ENCODE results near the gene SYNDIG1.

Gene SYNDIG1

DNA sequence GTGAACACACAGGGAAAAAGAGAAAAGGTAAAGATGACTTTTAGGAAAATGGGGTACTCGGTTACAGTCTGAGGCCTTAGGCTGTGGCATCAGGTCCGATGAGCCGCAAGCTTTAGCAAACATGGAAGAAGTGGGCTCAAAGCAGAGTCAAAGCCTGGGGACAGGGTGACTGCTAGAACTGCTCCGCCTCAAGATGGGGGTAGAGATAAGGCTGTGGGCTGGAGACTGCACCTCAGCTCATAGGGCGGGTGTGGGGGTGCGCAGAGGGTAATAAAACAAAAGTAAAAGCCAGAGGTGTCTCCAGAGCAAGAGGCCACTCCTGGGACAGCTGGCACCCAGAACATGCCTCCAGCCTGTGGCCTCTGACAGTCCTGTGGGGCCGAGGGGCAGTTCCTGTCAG lies 21.3 kb upstream of the SYNDIG1 start:
- DNase-seq (ENCODE audit: low spot score): no peak

DNA sequence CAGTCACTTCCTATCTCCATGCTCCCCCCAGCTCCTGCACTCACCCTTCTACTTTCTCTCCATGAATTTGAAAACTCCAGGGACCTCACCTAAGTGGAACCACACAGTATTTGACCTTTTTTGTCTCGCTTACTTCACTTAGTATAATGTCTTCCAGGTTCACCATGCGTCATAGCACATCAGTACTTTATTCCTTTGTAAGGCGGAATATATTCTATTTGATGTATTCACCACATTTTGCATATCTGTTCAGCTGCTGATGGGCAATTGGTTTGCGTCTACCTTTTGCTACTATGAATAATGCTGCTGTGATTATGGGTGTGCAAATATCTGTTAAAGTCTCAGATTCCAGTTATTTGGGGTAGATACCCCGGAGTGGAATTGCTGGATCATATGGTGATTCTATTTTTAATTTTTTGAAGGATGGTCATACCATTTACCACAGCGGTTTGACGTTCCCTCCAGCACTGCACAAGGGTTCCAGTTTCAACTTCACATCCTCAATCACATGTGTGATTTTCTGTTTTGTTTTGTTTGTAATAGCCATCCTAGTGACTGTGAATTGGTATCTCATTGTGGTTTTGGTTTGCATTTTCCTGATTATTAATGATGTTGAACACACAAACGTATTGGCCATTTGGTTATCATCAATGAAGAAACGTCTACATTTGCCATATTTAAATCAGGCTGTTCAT lies 20.3 kb upstream of the SYNDIG1 start:
- no peak for DNase-seq (ENCODE audit: low spot score)

DNA sequence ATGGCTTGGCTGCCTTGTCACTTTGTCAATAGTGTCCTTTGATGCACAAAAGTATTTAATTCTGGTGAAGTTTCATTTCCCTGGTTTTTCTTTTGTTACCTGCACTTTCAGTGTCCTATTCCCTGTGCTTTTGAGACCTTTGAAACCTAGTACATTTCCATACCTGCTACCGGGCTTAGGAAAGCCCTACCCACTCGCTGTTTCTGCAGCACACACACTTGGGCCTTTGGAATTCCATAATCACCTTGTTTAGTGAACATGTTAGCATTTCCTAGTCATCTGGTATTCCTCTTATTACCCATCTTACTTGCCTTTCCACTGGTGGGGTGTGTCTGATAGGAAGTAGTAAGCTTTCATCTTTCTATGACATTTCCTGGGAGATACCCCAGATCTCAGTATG lies 19.3 kb upstream of the SYNDIG1 start:
- no peak for DNase-seq (ENCODE audit: low spot score)

DNA sequence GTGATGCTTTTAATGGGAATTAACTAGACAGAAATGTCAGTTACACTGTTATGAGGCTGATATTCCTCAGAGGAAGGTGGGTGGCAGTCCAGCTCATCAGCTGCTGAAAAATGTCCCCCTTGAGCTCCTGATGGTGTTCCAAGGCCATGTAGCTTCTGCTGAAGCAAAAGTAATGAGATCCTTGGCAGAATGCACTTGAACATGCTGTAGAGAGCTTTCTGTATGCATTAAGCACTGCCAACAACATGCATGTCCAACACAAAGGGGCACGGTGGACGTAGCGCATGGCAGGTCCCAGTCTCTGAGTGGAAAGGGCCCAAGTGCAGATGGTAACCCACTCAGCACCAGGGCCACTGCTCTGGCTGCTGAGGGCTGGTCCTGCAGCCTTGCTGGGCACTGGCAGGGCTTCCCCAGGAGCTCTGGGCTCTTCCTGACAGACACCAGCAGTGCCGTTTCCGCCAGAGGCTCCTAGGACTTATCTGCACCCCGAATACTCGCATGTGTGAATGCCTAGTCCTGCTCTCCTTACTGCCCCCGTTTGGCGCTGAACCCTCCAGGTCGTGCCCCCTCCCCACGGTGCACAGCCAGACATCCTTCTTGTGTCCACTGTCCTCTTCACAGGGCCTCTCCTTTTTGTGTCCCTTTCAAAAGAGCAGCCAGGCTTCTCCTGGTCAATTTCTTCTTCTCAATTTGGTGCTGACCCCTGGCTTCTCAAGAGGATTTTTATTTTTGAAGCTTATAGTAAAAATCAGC lies 18.6 kb upstream of the SYNDIG1 start:
- no peak for DNase-seq (ENCODE audit: low spot score)

DNA sequence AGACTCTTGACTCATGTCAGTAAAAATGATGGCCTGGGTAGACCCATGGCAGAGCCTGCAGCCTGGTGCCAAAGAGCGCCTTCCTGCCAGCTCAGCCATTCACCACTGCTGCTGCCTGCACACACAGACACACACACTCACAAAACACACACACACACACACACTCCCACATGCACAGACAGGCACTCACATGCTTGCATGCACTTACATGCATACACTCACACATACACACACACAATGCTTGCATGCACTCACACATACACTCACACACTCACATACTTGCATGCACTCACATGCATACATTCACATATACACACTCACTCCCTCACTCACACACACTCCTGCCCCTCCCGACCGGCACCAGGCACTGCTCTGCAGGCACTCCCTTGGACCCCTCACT lies 18.0 kb upstream of the SYNDIG1 start:
- no peak for DNase-seq (ENCODE audit: low spot score)

DNA sequence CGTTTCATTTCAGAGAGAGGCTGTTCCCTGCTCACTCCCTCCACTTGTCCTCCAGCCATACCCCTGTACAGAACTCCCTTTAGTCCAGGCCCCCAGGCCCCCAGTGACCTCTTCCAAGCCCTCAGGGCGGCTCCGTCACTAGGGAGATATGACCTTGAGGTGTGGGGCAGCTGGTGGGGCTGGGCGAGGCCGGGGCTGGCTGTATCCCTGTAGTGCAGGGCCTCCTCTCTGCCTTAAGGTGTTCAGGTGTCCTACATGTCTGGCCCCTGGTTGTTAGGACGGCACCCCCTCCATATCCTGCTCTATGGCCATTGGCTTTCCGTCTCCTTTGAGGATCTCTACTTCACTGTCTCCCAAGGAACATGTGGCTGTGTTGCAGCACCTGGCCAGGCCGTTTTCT lies 17.4 kb upstream of the SYNDIG1 start:
- no peak for DNase-seq (ENCODE audit: low spot score)

DNA sequence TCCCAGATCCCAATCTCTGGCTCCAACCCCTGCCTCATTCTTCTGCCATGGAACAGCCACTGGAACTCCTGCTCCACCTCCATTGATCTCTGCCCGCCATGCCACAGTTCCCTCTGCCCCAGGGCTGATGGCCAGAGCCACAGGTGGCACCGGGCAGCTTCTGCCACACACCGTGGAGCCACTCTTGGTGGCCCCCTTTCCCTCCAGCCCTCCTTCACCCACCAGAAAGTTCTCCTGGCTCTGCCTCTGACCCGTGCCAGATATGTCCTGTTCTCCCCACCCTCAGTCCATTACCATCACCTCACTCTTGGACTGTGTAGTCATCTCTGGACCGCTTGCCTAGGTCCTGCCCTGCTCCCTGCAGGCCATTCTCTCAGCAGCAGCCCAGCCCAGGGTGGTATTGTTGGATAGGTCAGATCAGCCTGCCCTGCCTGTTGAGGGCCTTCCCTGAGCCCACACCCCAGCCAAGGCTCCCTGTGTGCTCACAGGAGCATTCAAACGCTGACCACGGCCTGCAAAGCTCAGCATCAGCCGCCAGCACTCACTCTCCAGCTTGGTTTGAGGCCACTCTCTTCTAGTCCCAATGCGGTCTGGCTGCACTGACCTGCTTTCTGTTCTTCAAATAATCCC lies 16.8 kb upstream of the SYNDIG1 start:
- no peak for DNase-seq (ENCODE audit: low spot score)

DNA sequence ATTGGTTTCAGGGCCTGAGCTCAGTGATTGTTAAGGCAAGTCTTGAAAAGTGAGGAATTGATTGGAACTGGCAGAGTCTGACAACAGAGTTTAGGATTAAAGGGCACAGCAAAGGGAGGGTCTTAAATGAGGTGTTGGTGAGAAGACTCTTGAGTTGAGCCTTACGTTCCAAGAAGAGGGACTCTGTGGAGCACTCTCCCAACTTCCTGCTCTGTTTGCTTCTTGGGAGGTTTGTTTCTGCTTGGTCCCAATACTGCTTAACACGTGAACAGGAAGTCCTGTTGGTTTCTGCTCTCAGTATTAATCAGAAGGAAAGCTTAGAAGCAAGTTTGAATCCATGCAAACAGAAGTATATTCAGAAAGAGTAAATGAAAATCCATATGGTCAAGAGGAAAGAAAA lies 15.6 kb upstream of the SYNDIG1 start:
- DNase-seq (ENCODE audit: low spot score): no peak

DNA sequence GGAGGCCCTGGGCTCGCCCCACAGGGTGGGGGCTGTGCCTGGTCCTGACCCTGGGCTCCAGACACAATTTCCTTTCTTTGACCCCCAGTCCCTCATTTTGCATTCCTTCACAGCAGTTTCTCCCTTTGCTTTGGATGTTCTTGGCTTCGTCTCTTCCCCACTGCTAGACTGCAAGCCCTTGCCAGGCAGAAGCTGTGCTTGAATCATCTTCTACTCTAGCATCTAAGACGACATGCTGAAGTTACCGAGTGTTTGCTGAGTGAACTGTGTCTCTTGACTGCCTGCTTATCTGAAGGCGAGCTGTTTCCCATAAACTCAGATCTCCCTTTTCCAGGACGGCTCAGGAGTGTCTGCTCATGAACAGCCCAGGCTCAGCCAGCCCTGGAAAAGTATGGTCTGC lies 14.3 kb upstream of the SYNDIG1 start:
- no peak for DNase-seq (ENCODE audit: low spot score)

DNA sequence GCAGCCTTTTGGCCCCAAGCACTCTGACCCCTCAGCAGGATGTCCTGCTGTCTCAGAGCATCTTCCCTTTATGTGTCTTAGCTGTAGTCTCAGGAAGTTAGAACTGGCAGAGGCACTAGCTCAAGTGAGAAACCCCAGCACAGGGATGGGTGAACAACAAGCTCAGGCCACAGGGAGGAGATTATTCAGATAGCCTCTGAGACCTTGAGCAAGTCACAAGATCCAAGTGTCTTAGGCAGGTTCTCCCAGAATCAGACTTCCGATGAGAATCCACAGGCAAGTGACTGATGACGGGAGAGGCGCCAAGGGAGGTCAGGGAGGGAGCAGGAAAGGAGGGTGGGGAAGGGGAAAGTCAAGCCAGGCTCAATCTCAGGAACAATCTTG lies 13.0 kb upstream of the SYNDIG1 start:
- DNase-seq (ENCODE audit: low spot score): no peak

DNA sequence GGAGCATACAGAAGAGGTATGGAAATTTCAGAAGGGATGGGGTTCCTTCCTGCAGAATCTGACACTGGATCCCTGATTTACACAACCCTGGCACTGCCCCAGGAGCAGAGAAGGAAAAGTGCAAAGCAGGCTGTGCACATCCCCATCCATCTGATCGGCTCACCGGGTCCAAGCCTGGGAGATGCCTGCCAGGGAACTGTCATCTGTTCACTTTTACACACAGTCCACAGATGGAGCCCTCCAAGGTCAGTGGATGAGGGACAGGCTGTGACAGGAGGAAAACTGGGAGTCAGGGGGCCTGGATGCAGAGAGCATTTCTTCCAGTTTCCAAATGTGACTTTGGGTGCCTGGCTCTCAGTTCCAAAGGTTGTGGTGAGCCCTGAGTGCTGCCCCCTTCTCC lies 11.0 kb upstream of the SYNDIG1 start:
- no peak for DNase-seq (ENCODE audit: low spot score)

DNA sequence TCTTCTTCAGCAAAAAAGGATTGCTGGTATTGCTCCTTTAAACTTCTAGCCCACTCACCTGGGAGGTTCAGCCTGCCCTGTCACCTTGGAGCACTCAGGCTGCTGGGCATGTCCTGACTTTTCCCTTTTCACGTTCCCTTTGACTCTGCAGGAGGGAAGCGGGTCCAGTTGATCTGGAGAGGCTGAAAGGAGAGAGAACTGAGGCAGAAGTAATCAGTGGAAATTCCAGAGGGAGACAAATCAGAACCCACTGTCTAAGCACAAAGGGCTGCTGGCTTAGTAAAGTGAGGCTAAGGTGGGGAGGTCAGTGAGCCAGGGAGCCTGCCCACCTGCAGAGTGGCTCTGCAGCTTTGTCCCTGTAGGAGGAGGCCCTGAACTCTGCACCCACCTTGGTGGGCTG lies 9.7 kb upstream of the SYNDIG1 start:
- no peak for DNase-seq (ENCODE audit: low spot score)

DNA sequence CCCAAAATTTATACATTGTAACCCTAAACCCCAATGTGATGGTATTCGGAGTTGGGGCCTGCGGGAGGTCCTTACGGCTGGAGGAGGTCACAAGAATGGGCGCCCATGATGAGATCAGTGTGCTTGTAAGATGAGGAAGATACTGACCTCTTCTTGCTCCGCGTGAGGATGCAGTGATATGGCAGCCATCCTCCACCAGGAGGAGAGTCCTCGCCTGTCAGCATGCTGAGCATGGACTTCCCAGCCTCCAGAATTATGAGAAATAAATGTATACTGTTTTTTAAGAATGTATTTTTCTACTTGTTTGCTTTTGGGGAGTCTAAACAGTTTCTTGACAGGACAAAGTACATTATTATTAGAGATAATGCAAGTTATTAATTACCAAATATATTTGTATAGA lies 8.7 kb upstream of the SYNDIG1 start:
- DNase-seq (ENCODE audit: low spot score): no peak

DNA sequence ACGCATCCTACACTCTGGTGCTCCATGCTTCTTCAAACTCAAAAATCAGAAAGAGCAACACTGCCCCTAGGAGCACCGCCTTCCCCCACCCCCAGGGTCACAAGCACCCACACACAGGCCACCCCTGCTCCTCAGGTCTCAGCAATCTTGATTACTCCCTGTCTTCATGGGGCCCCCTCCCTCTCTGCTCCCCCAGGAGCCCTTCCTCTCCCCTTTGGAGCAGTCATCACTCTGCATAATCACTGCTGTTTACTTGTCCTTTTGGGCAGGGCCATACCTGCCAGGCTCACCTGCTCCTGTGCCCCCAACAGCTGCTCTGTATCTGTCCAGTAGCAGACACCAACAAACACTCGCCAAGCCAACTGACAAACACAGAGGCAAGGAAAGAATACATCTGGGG lies 7.6 kb upstream of the SYNDIG1 start:
- DNase-seq (ENCODE audit: low spot score): no peak

DNA sequence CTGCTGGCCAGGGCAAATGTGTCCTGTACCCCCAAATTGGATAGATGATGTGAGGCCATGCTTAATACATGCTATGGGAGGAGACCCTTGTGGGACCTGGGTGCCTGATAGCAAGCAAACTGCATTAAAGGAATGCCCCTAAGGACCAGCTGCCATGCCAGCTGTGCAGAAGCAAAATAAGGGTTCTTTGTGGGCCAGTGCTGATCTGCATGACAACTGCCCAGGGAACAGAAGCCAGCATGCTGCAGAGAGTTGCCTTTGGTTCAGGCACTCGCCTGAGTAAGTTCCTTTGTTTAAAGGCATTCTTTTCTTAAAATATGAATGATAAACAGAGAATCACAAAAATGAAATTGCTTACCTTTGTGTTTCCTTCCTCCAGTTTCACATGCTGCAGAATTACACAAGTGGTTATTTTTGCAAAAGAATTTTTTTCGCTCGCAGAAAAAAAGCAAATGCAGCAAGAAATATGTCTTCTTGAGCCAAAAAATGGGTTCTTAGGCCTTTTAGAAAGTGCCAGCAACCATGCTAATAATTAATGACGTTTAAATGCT lies 6.9 kb upstream of the SYNDIG1 start:
- no peak for DNase-seq (ENCODE audit: low spot score)

DNA sequence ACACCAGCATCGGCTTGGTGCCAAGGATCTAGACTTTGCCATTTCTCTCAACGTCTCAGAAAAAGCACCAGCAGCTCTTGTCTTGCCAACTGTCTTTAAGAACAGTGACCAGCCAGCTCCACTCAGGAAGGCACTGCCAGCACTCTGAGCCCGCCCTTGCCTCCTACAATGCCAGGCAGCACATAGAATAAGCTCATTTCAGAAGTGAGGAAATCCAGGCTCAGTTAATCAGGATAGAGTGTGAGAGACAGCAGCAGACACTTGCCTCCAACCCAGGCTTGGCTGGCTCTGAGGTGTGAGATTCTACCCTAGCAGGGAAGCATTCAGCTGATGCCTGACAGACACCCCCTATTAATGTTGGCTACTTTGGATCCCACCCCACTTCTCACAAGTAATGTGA lies 4.3 kb upstream of the SYNDIG1 start:
- DNase-seq (ENCODE audit: low spot score): no peak

DNA sequence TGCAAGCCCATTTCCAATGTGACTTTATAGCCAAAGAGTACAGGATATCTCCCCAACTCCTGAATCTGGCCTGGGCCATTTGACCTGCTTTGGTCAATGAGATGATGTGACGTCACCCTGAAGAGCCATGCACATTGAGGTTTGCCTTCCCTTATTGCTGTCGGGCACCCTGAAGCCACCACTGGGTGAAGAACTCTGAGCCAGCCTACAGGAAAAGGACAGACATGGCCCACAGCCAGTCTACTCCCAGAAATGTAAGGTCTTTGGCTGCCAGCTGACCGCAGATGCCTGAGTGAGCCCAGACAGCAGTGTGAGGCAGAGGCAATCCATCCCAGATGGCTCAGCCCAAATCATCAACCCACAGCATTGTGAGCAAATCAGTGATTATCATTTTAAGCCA lies 3.7 kb upstream of the SYNDIG1 start:
- no peak for DNase-seq (ENCODE audit: low spot score)

DNA sequence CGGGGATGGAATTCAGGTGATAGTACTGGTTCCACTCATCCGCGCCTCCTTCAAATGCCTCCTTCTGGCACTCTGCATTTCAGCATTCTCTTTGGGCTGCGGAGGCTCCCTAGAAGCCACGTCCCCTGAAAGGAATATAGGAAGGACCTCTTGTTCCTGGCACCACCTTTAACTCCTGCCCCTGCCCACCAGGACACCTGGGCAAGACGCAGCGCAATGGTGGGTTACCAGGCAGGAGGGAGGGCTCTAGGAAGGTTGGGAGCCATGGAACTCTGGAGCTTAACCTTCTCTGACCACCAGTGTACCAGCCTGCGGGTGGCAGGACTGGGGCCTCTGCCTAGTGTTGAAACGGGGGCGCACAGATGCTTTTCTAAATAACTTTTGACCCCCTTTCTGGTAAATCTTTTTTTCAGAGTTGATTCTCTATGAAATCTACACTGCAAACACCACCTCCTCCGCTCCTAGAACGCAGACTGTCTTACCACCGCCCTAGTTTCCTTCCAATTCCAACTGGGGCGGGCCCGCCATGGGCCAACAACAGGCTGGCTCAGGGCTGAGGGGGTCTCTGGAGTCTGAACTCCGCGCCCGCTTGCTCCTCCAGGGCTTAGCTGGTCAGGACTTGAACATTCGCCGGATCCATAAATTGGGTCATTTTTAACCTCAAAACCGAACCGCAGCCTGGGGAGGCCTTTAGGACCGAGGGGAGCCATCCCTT lies 871 bp upstream of the SYNDIG1 start:
- no peak for DNase-seq (ENCODE audit: low spot score)

DNA sequence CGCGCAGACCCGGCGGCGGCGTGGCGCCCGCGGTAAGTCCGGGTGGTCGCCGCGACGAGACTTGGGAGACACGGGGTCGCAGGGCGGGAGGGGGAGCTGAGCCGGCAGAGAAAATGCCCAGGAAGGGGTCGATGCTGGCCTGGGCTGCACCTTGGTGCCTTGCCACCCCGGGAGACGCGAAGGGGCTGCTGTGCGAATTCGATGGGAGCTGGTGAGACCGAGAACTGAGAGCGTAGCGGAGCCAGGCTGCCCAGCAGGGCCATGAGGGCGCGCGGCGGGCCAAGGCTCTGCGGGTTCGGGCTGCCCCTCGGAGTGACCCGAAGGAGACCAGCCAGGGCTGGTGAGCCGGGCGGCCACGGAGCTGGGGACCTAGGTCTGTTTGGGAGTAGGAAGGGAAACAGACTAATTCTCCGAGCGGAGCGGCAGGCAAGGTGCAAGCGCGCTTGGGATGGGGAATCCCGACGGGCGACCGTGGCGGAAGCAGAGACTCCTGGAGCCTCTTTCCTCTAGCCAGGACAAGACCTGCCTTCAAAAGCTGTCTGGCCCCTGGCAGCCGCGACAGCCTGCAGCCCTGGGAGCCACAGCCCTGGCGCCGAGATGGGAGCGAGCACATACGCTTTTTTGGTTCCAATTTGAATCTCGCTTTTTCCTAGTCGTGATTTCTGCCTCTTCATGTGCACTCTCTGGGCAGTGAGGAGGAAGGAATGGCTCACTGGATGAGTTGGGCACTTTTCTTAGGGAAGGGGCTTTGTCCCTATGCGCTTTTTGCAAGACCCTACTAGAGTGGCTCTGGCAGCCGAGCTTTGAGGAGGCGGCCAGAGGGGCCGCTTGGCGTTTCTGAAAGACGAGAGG lies 691 bp downstream of the SYNDIG1 start:
- DNase-seq (ENCODE audit: low spot score): no peak

DNA sequence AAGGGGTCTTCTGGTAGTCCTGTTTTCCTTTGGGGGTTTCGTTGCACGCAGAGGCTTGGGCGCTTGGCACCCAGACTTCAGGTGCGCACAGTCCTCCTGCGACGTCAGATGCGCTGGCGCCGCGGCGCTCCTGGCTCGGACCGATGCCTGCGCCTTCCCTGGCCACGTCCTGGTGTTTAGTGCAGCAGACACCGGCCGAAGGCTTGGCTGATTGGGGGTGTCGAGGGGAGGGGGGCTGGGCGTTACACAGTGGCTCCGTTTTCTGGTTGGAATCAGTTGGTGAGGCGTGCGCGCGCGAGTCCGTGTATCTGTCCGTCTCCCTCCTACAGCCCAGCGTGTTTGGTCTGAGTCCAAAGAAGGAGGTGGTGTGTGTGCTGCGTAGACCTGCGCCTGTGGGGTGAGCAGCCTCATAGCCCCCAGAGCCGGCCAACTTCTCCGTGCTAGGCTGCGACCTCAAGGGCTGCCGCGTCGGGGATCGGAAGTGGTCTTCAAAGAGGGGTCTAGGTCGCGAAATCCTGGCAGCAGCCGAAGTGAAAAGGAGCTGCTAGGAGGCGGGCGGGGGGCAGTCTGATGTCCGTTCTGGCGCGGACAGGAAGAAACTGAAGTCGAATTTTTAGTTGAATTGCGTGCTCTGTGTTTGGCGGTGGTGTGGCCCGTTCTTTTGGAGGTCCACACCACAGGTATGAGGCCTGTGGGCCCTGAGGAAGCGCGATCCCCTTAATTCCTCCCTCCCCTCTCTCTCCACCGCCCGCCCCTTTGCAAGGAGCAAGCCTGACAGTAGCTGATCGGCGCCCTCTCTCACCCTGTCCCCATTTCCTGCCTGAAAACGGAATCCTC lies 1.5 kb downstream of the SYNDIG1 start:
- peak; percentile 63 for DNase-seq (ENCODE audit: low spot score)

DNA sequence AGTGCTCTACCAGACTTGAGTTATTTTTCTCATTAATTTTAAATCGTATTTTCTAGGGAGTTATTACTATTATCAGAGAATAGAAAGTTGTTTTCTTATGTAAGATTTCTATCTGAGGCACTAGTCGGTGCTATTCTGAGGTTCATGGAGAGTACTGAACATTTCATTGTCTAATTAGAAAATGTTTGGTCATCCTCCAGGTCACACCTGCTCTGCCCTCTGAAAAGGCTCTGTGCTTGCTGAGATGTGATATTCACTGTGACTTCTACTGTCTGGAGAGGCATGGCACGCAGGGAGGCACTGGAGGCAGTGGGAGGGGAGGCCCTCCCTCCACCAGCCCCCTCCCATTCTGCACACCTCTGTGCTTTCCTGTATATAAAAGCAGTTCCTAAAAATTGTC lies 3.0 kb downstream of the SYNDIG1 start:
- DNase-seq (ENCODE audit: low spot score): no peak

Data from D341Med (cell line).